AG04450 (cell line): ENCODE measurements around the gene PDPN. TPM values are rescaled to one million over a fixed set of nuclear protein-coding genes. Genes with fewer than 3 reads are reported as not detected.

ENCODE experiments used
- CTCF ChIA-PET: fragments of 300-600, 350-600 bp; formaldehyde crosslinking; extraction: SDS; loops from one replicate; lab custom pipeline; 2022; ENCODE audit warnings: antibody characterized with exemption, inconsistent platforms; lab: Charles Lee
- POLR2A ChIA-PET: fragments of 350-600 bp; formaldehyde crosslinking; extraction: SDS; loops from one replicate; lab custom pipeline; 2021; ENCODE audit warnings: antibody characterized with exemption, inconsistent platforms; lab: Yijun Ruan, JAX
- DNase-seq: peaks from one replicate; pipeline ENCODE4 v3.0.0-alpha.2; 2011; ENCODE audit warnings: low read depth, low spot score
- H3K27ac ChIP-seq: one replicate; pipeline ENCODE4 v1.5.1; 2012; ENCODE audit warnings: low read depth, low read length, control low read depth
- H3K27me3 ChIP-seq: one replicate; pipeline ENCODE4 v1.6.0; 2012; ENCODE audit warnings: low read length; ENCODE audit not compliant: control insufficient read depth, insufficient read depth
- H3K4me3 ChIP-seq: 2 replicates; pipeline ENCODE4 v1.5.1; 2011; ENCODE audit warnings: mild to moderate bottlenecking, low read depth, low read length, control low read depth
- H3K9me3 ChIP-seq: 2 replicates; pipeline ENCODE4 v1.5.1; 2012; ENCODE audit warnings: low read length; ENCODE audit not compliant: control insufficient read depth, insufficient read depth
- polyA plus RNA-seq: library from polyadenylated mRNA; depleted of rRNA; stranded (reverse); fragments of >200 nt; gene quantifications from 2 replicates; pipeline ENCODE4 v1.2.3, GENCODE V29; 2011
- TF ChIP-seq, protein P1 (sequence below): IDR thresholded peaks from 2 replicates; pipeline ENCODE4 v1.5.1; 2011; ENCODE audit warnings: low read depth, low read length, control low read depth, inconsistent platforms

PDPN gene
- polyA plus RNA-seq, 1 experiment: 0.55 TPM

DNA sequence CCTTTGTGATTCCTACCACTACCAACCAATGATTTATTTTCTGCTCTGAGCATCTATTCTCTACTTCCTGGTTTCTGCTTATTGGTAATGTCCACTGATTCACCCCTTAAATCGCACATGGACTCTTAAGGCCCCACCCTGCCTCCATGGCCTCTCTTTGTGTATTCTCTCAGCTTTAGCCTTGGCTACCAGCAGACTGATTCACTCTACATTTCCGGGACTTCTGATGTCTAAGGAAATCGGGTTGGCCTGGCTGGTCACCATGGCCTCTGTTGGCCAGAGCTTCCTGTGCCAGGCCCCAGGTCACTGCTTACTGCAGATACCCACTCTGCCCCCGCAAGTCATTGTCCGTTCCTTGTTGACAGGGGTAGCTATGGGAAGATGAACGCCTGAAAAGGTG lies 40.9 kb downstream of the PDPN start:
- Histone ChIP-seq H3K27ac (no peak overlapping the region), H3K9me3 (peaks cover 51% of the 10 kb centered on the region), H3K27me3 (no peaks in the 10 kb centered on the region), H3K4me3 (no peak overlapping the region)
- ChIA-PET CTCF (no interaction called here), POLR2A (no interaction called here)
- TF ChIP-seq, protein P1, sequence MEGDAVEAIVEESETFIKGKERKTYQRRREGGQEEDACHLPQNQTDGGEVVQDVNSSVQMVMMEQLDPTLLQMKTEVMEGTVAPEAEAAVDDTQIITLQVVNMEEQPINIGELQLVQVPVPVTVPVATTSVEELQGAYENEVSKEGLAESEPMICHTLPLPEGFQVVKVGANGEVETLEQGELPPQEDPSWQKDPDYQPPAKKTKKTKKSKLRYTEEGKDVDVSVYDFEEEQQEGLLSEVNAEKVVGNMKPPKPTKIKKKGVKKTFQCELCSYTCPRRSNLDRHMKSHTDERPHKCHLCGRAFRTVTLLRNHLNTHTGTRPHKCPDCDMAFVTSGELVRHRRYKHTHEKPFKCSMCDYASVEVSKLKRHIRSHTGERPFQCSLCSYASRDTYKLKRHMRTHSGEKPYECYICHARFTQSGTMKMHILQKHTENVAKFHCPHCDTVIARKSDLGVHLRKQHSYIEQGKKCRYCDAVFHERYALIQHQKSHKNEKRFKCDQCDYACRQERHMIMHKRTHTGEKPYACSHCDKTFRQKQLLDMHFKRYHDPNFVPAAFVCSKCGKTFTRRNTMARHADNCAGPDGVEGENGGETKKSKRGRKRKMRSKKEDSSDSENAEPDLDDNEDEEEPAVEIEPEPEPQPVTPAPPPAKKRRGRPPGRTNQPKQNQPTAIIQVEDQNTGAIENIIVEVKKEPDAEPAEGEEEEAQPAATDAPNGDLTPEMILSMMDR: no peak
- DNase-seq: no peak

DNA sequence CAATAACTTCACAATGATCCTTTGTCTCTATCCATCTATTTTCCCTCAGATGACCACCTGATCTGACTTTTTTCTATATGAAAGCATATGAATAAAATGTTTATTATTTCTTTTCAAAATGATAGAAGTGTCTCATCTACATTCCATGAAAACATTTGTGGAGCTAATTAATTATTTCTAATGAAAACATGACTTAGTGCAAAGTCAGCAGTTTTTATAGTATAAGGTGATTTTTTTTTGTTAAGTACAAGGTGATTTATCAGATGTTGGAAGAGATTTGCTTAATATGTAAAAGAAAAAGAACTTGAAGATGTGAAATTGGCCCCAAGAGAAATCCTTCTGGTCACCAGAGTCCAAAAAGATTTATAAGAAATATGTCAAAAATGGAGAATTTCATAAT lies 43.5 kb downstream of the PDPN start:
- no peak overlapping the region for H3K4me3 ChIP-seq
- peaks cover 52% of the 10 kb centered on the region for H3K9me3 ChIP-seq
- DNase-seq: no peak
- ChIA-PET POLR2A (no interaction called here), CTCF (no interaction called here)
- TF ChIP-seq, protein P1: no peak
- H3K27ac ChIP-seq: no peak overlapping the region
- H3K27me3 ChIP-seq: no peaks in the 10 kb centered on the region

DNA sequence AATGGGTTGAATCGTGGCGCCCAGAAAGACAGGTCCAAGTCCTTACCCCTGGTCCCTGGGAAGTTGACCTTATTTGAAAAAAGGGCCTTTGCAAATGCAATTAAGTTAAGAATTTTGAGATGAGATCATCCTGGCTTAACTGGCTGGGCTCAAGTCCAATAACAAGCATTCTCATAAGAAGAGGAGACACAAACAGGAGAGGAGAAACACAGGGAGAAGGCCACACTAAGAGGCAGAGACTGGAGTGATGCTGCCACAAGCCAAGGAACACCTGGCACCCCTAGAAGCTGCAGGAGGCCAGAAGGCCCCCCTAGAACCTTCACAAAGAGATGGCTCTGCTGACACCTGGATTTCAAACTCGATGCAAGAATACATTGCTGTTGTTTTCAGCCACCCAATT lies 44.6 kb downstream of the PDPN start:
- H3K4me3 ChIP-seq: no peak overlapping the region
- POLR2A ChIA-PET: no interaction called here
- H3K27ac ChIP-seq: no peak overlapping the region
- TF ChIP-seq, protein P1: no peak
- CTCF ChIA-PET: no interaction called here
- DNase-seq: no peak
- peaks cover 48% of the 10 kb centered on the region for H3K9me3 ChIP-seq
- no peaks in the 10 kb centered on the region for H3K27me3 ChIP-seq

DNA sequence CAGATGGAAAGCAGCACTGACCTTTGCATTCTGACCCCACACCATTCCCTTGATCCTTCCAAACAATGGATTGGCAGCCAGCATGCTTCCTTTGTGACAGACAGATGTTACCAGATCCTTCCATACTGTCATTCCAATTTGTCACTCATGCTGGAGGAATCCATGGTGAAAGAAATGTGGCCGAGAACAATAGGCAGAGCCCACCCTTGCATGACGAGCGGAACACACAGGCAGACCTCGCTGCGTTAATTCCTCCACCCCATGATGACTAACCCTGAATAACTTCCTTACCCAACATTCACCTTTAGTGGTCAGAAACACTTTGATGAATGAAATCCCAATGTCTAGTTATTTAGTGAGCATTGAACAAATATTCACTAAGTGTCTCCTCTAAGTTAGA lies 45.1 kb downstream of the PDPN start:
- no peaks in the 10 kb centered on the region for H3K27me3 ChIP-seq
- no peak overlapping the region for H3K4me3 ChIP-seq
- H3K9me3 ChIP-seq: peaks cover 52% of the 10 kb centered on the region
- no peak for DNase-seq
- POLR2A ChIA-PET: no interaction called here
- CTCF ChIA-PET: no interaction called here
- H3K27ac ChIP-seq: no peak overlapping the region
- TF ChIP-seq, protein P1: no peak

DNA sequence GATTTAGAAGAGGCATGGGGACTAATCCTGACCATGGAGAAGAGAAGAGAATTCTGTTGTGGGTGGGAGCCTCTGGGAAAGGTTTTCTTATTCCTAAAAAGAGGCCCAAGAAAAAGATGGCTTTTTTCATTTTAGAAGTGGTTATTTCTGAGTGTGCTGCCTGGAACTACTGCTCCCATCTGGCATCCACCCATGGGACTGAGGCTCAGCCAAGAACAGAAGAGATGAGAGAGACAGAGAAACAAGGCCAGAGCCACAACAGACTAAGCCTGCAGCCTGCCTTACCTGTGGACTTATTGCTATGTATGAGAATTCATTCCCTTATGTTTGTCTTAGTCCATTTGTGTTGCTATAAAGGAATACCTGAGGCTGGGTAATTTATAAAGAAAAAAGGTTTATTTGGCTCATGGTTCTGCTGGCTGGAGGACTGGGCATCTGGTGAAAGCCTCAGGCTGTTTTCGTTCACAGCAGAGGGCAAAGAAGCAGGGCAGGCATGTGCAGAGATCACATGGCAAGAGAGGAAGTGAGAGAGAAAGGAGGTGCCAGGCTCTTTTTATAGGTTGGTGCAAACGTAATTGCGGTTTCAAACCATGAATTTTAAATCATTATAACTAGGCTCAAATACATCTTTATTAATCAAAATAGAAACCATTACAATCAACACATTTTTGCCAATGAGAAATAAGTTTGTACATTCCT lies 58.8 kb downstream of the PDPN start:
- peaks cover 11% of the 10 kb centered on the region for H3K9me3 ChIP-seq

More for the DNA sequence above, 58.8 kb downstream of the PDPN start:
- CTCF ChIA-PET: no interaction called here
- Histone ChIP-seq H3K4me3 (no peak overlapping the region), H3K27me3 (no peaks in the 10 kb centered on the region), H3K27ac (no peak overlapping the region)
- DNase-seq: no peak
- POLR2A ChIA-PET: no interaction called here
- TF ChIP-seq, protein P1: no peak
